A549 (cell line): ENCODE results near the gene GUCY2D.

Source experiments
- MAZ ChIP-seq: fragments of 150-350 bp; IDR thresholded peaks from 2 replicates; pipeline ENCODE4 v1.6.1; 2014; ENCODE audit warnings: antibody characterized with exemption, low read depth, low read length, borderline replicate concordance
- NFE2L2 ChIP-seq: fragments of 150-350 bp; conservative IDR thresholded peaks from 2 replicates; pipeline ENCODE4 v1.6.1; 2014; ENCODE audit warnings: low read length
- RCOR1 ChIP-seq: fragments of 150-350 bp; IDR thresholded peaks from 2 replicates; pipeline ENCODE4 v1.6.1; 2014; ENCODE audit warnings: antibody characterized with exemption, low read length, low read depth
- RFX5 ChIP-seq: fragments of 450-650 bp; IDR thresholded peaks from 2 replicates; pipeline ENCODE4 v1.7.1; 2014; ENCODE audit warnings: antibody characterized with exemption, mild to moderate bottlenecking, moderate library complexity
- SREBF2 ChIP-seq: fragments of 450-650 bp; IDR thresholded peaks from 2 replicates; pipeline ENCODE4 v1.6.1; 2014; ENCODE audit warnings: mild to moderate bottlenecking, moderate library complexity
- TF ChIP-seq, protein P1 (sequence below): fragments of >200 bp; sonication (Bioruptor Twin); formaldehyde crosslinking; IDR thresholded peaks from 3 replicates; pipeline ENCODE4 v1.5.1; 2016

DNA sequence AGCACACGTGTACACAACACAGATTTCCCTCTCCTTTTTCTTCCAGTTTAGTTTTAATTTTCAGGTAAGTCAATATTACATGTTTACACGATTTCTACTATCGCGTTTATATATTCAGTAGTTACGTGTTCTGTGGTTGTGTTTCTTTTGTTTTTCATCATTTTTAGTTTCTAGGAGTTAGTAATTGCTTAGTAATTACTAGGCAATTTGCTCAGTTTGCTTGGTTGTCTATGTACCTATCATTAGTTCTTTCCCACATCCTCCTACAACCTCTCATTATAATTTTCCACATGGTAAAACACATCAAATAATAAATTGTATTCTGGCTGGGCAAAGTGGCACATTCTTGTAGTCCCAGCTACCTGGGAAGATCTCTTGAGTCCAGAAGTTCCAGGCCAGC is 24.6 kb upstream of the GUCY2D start:
- TF ChIP-seq, protein P1, sequence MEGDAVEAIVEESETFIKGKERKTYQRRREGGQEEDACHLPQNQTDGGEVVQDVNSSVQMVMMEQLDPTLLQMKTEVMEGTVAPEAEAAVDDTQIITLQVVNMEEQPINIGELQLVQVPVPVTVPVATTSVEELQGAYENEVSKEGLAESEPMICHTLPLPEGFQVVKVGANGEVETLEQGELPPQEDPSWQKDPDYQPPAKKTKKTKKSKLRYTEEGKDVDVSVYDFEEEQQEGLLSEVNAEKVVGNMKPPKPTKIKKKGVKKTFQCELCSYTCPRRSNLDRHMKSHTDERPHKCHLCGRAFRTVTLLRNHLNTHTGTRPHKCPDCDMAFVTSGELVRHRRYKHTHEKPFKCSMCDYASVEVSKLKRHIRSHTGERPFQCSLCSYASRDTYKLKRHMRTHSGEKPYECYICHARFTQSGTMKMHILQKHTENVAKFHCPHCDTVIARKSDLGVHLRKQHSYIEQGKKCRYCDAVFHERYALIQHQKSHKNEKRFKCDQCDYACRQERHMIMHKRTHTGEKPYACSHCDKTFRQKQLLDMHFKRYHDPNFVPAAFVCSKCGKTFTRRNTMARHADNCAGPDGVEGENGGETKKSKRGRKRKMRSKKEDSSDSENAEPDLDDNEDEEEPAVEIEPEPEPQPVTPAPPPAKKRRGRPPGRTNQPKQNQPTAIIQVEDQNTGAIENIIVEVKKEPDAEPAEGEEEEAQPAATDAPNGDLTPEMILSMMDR = no peak
- no peak for TF ChIP-seq MAZ
- TF ChIP-seq NFE2L2 = no peak
- no peak for TF ChIP-seq SREBF2
- no peak for TF ChIP-seq RCOR1
- no peak for TF ChIP-seq RFX5
